ENCODE data around the gene HFM1.
"Not testable (repeated sequence)": the region's sequence is repeated elsewhere in the genome, so short reads cannot be mapped to it uniquely, and the experiment has no call there.

Gene HFM1

GRCh38 chr1:91372230-91372629 lies 32.4 kb downstream of the HFM1 start:
- not testable (repeated sequence) for DNase-seq

- peak; percentile 46 for DNase-seq
Measured at GRCh38 chr1:91349524-91349923, 55.1 kb downstream of the HFM1 start.

DNA sequence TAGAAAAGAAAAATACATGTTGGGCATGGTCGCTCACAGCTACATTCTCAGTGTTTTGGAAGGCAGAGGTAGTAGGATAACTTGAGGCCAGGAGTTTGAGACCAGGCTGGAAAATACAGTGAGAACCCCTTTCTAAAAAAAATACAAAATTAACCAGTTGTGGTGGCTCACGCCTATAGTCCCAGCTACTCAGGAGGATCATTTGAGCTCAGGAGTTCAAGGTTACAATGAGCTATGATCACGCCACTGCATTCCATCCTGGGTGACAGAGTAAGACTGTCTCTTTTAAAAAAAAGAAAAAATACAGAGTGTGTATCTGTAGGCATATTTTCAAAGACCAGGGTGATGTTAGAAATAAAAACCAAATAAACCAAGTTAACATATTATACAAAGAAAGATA lies 57.8 kb downstream of the HFM1 start:
- no peak for DNase-seq

DNA sequence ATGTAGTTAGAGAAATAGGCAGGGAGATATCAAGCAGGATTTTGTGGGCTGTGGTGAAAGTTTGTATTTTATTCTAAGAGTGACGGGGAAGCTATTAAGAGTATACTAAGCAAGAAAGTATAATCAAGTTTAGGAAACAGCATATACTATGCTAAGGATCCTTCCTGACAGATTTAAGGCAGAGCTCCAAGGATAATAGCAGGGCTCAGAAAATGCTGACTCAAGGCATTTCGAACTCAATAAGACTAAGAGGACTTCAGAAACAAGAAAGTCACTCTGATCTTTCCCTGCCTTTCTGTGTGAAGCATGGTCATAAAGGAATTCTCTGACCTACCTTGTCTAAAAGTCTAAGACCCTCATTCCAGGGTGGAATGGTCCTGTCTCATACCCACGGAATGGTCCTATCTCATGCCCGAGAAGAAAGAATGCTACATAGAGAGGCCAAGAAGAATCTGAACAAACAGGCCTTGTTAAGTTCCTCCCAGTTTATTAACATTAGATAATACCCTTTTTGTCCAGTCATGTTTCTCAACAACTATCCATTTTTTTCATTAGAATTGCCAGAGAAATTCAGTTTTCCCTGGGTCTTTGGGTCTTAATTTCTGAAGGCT lies 59.1 kb downstream of the HFM1 start:
- no peak for DNase-seq

GRCh38 chr1:91338501-91338900 lies 66.1 kb downstream of the HFM1 start:
- no peak for DNase-seq

- no peak for DNase-seq
Measured at GRCh38 chr1:91335603-91336002, 69.0 kb downstream of the HFM1 start.

DNA sequence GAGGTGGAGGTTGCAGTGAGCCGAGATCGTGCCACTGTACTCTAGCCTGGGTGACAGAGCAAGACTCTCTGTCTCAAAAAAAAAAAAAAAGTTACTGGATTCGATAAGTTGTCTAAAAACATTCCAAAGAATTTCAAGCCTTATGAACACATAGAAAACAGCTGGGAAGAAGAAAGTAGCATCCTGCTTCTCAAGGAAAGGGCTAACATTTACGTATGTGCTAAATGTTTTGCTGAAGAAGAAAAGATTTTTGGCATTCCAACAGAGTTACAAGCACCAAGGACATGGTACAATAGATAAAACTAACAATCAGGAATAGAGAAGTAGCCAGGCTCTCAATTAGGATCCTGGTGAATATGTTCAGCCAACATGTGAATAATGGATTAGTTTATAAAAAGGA lies 69.8 kb downstream of the HFM1 start:
- no peak for DNase-seq

DNA sequence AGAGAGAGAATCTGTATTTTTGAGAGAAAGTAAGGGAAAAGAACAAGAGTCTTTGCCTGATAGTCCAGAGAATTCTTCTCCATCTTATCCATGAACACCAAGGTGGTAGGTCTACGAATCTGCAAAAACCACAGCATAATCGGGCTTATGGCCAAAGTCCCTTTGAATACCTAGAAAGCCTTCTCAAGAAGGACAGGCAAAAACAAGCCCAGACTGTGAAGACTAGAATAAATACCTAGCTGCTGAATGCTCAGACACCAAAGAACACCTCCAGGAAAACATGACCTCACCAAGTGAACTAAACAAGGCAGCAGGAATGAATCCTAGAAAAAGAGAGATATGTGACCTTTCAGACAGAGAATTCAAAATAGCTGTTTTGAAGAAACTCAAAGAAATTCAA lies 79.2 kb downstream of the HFM1 start:
- no peak for DNase-seq

GRCh38 chr1:91314643-91315042 lies 90.0 kb downstream of the HFM1 start:
- DNase-seq, result no peak

- no peak for DNase-seq
Measured at GRCh38 chr1:91311672-91312071, 93.0 kb downstream of the HFM1 start.

DNA sequence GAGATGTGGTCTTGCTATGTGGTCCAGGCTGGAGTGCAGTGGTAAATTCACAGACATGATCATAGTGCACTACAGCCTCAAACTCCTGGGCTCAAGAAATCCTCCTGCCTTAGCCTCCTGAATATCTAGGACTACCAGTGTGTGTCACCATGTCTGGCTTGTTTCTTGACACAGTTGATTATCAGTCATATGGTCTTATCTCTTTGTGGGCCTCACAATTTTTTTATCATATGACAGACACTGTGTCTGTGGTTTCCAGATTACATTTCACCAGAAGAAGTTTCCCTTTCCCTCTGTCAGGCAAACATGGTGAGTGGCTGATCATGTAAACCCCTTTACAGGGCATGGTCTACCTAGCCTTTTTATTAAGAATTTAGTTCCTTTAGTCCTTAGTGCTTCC lies 96.1 kb downstream of the HFM1 start:
- DNase-seq, result peak; percentile 48

GRCh38 chr1:91307784-91308409 lies 96.7 kb downstream of the HFM1 start:
- DNase-seq, result no peak

DNA sequence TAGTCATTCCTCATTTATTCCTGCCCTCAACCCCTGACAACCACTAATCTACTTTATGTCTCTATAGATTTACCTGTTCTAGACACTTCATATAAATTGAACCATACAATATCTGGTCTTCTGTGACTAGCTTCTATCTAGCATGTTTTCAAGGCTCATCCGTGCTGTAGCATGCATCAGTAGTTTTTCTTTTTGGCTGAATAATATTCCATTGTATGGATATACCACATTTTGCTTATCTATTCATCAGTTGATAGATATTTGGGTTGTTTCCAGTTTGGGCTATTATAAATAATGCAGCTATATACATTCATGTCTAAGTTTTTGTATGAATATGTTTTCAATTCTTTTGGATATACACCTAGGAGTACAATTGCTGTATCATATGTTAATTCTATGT lies 101.5 kb downstream of the HFM1 start:
- DNase-seq, result no peak

DNA sequence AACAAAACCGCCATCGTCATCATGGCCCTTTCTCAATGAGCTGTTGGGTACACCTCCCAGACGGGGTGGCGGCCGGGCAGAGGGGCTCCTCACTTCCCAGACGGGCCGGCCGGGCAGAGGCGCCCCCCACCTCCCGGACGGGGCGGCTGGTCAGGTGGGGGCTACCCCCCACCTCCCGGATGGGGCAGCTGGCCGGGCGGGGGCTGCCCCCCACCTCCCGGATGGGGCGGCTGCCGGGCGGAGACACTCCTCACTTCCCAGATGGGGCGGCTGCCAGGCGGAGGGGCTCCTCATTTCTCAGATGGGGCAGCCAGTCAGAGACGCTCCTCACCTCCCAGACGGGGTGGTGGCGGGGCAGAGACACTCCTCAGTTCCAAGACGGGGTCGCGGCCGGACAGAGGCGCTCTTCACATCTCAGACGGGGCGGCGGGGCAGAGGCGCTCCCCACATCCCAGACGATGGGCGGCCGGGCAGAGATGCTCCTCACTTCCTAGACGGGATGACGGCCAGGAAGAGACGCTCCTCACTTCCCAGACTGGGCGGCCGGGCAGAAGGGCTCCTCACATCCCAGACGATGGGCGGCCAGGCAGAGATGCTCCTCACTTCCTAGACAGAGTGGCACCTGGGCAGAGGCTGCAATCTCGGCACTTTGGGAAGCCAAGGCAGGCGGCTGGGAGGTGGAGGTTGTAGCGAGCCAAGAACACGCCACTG lies 115.6 kb downstream of the HFM1 start:
- DNase-seq, result not testable (repeated sequence)

DNA sequence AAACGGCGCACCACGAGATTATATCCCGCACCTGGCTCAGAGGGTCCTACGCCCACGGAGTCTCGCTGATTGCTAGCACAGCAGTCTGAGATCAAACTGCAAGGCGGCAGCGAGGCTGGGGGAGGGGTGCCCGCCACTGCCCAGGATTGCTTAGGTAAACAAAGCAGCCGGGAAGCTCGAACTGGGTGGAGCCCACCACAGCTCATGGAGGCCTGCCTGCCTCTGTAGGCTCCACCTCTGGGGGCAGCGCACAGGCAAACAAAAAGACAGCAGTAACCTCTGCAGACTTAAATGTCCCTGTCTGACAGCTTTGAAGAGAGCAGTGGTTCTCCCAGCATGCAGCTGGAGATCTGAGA lies 117.7 kb downstream of the HFM1 start:
- DNase-seq, result not testable (repeated sequence)

GRCh38 chr1:91286259-91286961 lies 118.2 kb downstream of the HFM1 start:
- DNase-seq, result not testable (repeated sequence)

- DNase-seq, result no peak
Measured at GRCh38 chr1:91283421-91283726, 121.3 kb downstream of the HFM1 start.

GRCh38 chr1:91282695-91283420 lies 121.8 kb downstream of the HFM1 start:
- DNase-seq, result peak; percentile 81

DNA sequence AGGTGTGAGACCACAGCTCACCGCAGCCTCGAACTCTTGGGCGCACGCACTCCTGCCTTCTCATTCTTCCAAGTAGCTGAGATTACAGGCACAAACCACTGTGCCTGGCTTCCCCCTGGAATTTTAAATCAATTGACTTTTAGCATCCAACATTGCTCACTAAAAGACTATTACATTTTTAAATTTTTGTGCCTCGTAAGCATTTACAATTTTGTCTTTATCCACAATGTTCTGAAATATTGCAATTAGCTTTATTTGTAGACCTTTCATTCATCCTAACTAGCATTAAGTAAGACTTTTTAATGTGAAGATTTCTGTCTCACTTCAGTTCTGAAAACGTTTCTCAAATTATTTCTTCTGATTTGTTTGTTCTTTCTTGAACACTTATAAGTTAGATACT lies 122.9 kb downstream of the HFM1 start:
- DNase-seq, result no peak

DNA sequence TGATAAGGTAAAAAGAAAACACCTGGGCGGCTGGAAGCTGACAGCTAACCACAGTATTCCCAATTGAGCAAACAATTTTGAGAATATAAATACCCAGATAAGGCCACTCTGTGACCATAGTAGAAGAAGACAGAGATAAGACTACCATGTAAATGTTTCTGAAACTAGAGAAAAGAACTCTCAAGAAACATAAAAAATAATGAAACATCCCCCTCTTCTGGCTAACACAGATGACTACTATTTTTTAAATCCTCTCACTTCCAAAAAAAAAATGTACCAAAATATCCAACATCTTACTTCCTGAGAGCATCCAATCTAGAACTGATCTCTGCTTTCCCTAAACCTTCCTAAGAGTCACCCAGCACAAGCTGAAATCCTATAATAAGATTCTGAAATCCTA lies 125.9 kb downstream of the HFM1 start:
- peak; percentile 64 for DNase-seq

GRCh38 chr1:91273875-91274274 lies 130.8 kb downstream of the HFM1 start:
- DNase-seq, result no peak

DNA sequence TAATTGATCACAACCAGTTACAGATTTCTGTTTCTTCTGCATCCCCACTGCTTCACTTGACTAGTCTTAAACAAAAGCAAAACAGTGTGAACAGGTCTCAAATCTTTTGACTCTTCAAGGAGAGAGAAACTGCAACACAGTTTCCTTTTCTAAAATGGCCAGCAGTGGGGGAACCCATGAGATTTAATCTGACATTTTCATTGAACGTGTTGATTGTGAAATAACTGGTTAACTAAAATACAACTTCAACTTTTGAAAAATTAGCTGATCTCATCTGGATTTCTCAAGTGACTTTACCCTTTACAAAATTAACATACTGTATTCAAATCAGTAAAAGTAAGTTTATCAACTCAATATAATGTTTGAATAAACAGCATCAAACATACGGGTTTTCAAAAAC lies 143.0 kb downstream of the HFM1 start:
- peak; percentile 31 for DNase-seq

DNA sequence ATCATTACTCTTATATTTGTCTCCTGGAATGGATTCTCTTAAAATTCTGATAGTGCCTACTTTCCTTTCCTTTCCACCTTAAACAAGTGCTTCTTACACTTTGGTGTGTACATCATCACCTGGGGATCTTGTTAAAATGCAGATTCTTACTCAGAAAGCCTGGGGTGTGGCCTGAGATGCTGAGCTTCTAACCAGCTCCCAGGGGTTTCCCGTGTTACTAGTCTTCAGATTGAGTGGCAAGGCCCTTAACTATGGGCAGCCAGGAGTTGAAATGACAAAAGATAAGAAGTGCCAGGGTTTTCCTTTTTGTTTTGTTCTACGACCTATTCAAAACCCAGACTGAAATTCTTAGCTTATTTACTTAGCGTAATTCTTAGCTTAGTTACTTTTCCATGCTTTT lies 159.2 kb downstream of the HFM1 start:
- no peak for DNase-seq

All from hematopoietic multipotent progenitor cell treated with erythropoietin and hydrocortisone succinate and interleukin-3 and kit ligand, for 6 days (in vitro differentiated cells).